Measurements from ENCODE around the gene GAK.

DNA sequence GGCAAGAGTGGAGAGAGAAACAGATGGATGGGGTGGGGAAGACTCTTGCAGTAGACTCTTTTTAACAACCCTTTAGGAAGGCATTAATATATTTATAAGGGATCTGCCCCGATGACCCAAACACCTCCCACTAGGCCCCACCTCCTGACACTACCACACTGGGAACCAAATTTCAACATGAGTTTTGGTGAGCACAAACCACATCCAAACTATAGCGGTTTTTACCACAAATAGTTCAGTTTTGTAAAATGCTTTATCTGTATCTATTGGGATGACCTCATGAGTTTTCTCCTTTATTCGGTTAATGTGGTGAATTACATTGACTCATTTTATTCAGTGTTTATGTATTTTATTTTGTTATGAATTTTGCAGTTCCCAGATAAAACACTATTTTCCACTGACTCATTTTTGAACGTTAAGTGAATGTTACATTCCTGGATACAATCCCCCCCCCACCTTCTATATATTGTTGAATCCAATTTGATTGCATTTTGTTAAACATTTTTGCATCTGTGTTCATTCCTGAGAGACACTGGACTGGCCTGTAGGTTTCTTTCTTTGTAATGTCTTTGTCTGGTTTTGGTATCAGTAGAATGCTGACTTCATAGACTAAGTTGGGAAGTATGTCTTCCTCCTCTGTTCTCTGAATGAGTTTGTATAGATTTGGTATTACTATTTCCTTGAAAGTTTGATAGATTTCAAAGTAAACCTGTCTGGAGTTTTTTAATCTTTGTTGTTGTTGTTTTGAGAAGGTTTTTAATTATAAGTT lies 92.3 kb downstream of the GAK start:
- TF ChIP-seq, protein P1, sequence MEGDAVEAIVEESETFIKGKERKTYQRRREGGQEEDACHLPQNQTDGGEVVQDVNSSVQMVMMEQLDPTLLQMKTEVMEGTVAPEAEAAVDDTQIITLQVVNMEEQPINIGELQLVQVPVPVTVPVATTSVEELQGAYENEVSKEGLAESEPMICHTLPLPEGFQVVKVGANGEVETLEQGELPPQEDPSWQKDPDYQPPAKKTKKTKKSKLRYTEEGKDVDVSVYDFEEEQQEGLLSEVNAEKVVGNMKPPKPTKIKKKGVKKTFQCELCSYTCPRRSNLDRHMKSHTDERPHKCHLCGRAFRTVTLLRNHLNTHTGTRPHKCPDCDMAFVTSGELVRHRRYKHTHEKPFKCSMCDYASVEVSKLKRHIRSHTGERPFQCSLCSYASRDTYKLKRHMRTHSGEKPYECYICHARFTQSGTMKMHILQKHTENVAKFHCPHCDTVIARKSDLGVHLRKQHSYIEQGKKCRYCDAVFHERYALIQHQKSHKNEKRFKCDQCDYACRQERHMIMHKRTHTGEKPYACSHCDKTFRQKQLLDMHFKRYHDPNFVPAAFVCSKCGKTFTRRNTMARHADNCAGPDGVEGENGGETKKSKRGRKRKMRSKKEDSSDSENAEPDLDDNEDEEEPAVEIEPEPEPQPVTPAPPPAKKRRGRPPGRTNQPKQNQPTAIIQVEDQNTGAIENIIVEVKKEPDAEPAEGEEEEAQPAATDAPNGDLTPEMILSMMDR (IDR thresholded peaks at IDR 0.05; ENCODE audit: borderline replicate concordance, extremely low read depth, low read length, poor library complexity, severe bottlenecking): no peak
- no peak for TF ChIP-seq EZH2 (IDR thresholded peaks at IDR 0.05; ENCODE audit: borderline replicate concordance, low read depth, low read length, severe bottlenecking)
